ENCODE data around the gene DNAH12. TPM values are rescaled to one million over a fixed set of nuclear protein-coding genes. Genes with fewer than 3 reads are reported as not detected.

DNAH12 gene
- total and polyA plus RNA-seq, 10 of the 15 experiments (the other 5 are each of a cell fraction or from before 2014, with no cell fraction given): under 0.01 to 0.35 (median 0.08) TPM

DNA sequence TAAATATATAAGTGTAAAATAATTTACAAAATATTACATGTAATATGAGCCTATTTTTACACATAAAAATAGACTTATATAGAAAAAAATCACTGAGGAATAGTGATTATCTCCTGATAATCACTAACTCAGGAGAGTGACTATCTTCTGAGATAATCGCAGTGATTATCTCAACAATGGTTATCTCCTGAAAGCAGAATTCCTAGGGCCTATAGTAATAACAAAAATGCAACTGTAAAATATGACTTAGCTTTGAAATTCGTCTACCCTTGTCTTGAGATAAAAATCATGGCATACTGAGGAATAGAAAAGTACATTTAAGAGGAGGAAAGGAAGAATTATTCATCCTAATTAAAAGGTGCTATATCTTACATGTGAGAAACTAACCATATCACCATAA, 134.7 kb downstream of the DNAH12 start:
- intact Hi-C loops (cut with micrococcal nuclease; ENCODE audit: unreplicated experiment) (no loop called here), in situ Hi-C loops (cut with MboI) (no loop called here)
- H3K4me1 ChIP-seq (ENCODE audit: control insufficient read depth, insufficient read depth, low read length): no peaks in the 10 kb centered on the region
- POLR2A ChIA-PET: no interaction called here
- H3K27ac ChIP-seq (ENCODE audit: control insufficient read depth, insufficient read depth): no peak overlapping the region
- FAIRE-seq (no peak), ATAC-seq (no peak), DNase-seq (ENCODE audit: low read depth, low spot score) (no peak)
- no TSS peak for BruUV-seq (replicated peaks)
- H2AFZ ChIP-seq (ENCODE audit: control insufficient read depth, low read depth, low read length): no peak overlapping the region
- RAD21 ChIA-PET (ENCODE audit: unreplicated experiment): no interaction called here
- H3K79me2 ChIP-seq (ENCODE audit: control insufficient read depth, insufficient read depth, low read length): no peaks in the 10 kb centered on the region
- H3K9me3 ChIP-seq (replicated peaks; ENCODE audit: control insufficient read depth, insufficient read depth, low read length): no peaks in the 10 kb centered on the region
- peaks cover 0 to 5% of the 10 kb centered on the region in 2 experiments; a peak in 1 of 4 replicates for H3K27me3 ChIP-seq (replicated peaks in 1 of 2; ENCODE audit: control insufficient read depth in 2 of 2, insufficient read depth in 2 of 2, low read length in 1 of 2)
- no peak overlapping the region for H3K9ac ChIP-seq (ENCODE audit: control insufficient read depth, insufficient read depth, low read length)
- SMC1A ChIA-PET (ENCODE audit: uncharacterized antibody, unreplicated experiment): no interaction called here
- no peaks in the 10 kb centered on the region for H4K20me1 ChIP-seq (ENCODE audit: control insufficient read depth, insufficient read depth)
- CTCF ChIA-PET: interaction anchor here (3.9 kb wide), 1 partner anchor 12 kb away, joined by 27 read pairs; no protein-coding TSS in a partner anchor
- no peak overlapping the region for H3K4me3 ChIP-seq
- WGBS (ENCODE audit: insufficient coverage, insufficient replicate concordance, low lambda C conversion rate, missing lambda C conversion rate): 45% methylated on average over 2 of the region's 2 CpGs
- TF ChIP-seq GATAD2B (conservative IDR thresholded peaks at IDR 0.05; ENCODE audit: low read depth) (no peak), SRF (IDR thresholded peaks at IDR 0.05; ENCODE audit: low read depth in 2 of 2, low read length in 2 of 2) (no peak), WRNIP1 (IDR thresholded peaks at IDR 0.05; ENCODE audit: borderline replicate concordance, low read depth, low read length) (no peak), EP300 (IDR thresholded peaks at IDR 0.05; ENCODE audit: borderline replicate concordance in 1 of 2, control insufficient read depth in 1 of 2, low read depth in 2 of 2, low read length in 2 of 2) (no peak), PML (IDR thresholded peaks at IDR 0.05; ENCODE audit: low read length) (no peak), CHD1 (IDR thresholded peaks at IDR 0.05; ENCODE audit: low read depth, low read length) (no peak), YY1 (IDR thresholded peaks at IDR 0.05; ENCODE audit: low read depth, low read length) (no peak)
- TF ChIP-seq, protein P1, sequence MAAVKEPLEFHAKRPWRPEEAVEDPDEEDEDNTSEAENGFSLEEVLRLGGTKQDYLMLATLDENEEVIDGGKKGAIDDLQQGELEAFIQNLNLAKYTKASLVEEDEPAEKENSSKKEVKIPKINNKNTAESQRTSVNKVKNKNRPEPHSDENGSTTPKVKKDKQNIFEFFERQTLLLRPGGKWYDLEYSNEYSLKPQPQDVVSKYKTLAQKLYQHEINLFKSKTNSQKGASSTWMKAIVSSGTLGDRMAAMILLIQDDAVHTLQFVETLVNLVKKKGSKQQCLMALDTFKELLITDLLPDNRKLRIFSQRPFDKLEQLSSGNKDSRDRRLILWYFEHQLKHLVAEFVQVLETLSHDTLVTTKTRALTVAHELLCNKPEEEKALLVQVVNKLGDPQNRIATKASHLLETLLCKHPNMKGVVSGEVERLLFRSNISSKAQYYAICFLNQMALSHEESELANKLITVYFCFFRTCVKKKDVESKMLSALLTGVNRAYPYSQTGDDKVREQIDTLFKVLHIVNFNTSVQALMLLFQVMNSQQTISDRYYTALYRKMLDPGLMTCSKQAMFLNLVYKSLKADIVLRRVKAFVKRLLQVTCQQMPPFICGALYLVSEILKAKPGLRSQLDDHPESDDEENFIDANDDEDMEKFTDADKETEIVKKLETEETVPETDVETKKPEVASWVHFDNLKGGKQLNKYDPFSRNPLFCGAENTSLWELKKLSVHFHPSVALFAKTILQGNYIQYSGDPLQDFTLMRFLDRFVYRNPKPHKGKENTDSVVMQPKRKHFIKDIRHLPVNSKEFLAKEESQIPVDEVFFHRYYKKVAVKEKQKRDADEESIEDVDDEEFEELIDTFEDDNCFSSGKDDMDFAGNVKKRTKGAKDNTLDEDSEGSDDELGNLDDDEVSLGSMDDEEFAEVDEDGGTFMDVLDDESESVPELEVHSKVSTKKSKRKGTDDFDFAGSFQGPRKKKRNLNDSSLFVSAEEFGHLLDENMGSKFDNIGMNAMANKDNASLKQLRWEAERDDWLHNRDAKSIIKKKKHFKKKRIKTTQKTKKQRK (IDR thresholded peaks at IDR 0.05; ENCODE audit: low read depth, low read length): no peak
- no peak overlapping the region for H3K4me2 ChIP-seq (ENCODE audit: control insufficient read depth, insufficient read depth)
- H3K36me3 ChIP-seq (ENCODE audit: control insufficient read depth in 2 of 2, insufficient read depth in 2 of 2, low read length in 1 of 2): no peaks in the 10 kb centered on the region
